HG03558 (cell line): ENCODE data around the gene TAPBP.

Source experiments
- ATAC-seq: cut with Tn5 transposase; IDR thresholded peaks from one replicate; pipeline ENCODE4 v1.9.1; 2021; ENCODE audit warnings: moderate number of reproducible peaks; ENCODE audit not compliant: unreplicated experiment; ENCODE audit errors: extremely low read depth

Gene TAPBP

GRCh38 chr6:33320315-33321181 is 6.7 kb upstream of the TAPBP start:
- ATAC-seq: no peak

GRCh38 chr6:33319939-33320314 is 6.0 kb upstream of the TAPBP start:
- no peak for ATAC-seq

GRCh38 chr6:33318426-33319073 is 4.7 kb upstream of the TAPBP start:
- no peak for ATAC-seq

DNA sequence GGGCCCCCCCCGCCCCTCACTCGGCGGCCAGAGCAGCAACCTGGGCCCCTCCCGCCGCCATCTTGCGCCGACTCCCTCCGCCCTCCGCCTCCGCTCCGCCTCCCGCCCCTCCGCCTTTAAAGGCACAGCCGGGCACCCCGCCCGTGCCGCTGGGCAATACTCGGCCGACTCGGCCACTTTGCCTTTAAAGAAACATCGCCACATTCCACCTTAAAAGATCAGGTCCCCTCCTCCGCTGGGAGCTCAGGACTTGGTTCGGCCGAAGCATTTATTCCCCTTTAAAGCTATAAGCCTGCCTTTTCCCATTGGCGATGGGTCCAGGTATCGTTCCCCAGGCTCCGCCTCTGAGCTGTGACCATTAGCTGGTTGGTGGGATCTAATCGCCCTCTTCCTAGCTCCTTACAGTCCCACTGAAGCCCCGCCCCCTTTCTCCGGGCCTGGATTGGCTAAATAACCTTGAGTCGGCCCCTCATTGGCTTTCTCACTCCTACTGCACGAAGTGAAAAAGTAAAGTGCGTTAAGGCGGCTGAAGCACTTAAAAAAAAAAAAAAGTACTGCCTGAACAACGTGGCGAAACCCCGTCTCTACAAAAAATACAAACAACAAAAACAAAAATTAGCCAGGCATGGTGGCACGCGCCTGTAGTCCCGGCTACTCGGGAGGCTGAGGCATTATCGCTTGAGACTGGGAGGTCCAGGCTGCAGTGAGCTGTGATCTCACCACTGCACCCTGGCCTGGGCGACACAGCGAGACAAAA is 4.0 kb upstream of the TAPBP start, which contains the start of gene ZBTB22:
TSS of gene ZBTB22 (minus strand) at position 76 of the 757 bp plus-strand sequence. CDS start 828 bp downstream, outside the sequence.
- ATAC-seq: no peak

DNA sequence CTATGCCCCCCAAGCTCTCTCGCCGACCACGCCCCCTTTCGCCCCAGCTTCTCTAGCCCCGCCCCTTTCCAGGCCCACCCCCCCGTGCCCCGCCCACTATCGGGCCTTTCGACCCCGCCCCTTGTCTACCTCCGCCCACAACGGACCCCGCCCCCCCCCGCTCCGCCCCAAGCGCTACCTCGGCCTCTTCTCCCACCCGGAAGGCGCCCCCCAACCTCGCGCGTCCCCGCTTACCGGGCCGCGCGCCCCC is 3.5 kb upstream of the TAPBP start:
- no peak for ATAC-seq

DNA sequence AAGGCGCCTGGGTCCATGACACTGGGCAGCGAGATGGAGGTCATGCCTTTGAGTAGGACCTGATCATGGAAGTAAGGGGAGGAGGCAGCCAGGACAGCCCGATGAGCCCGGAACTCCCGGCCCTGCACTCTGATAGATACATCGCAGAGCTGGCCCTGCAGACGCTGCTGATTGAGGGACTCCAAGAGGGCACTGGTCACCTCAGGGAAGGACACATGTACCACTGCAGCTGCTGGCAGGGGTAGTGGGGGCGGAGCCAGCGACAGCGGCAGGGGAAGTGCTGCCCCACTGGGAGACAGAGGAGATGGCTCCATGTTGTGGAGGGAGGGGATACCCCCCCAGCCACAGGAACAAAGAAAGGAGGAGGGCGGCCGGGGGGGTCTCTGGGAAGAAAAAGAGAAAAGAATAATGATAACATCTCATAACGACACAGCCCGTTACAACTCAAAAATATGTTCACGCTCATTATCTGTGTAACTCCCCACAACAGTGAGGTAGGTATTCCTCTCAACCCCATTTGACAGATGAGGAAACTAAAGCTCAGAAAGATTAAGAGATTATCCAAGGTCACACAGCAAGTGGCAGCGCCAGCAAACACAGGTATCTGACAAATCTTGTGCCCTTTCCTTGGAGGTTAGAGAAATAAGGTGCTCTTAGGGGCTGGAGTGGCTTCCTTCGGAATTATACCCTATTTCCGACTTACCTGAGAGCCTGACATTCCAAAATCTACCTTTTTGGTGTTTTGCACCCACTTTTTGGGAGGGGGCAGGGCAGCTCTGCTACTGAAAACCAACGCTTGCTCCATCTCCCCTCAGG is 2.9 kb upstream of the TAPBP start:
- no peak for ATAC-seq

DNA sequence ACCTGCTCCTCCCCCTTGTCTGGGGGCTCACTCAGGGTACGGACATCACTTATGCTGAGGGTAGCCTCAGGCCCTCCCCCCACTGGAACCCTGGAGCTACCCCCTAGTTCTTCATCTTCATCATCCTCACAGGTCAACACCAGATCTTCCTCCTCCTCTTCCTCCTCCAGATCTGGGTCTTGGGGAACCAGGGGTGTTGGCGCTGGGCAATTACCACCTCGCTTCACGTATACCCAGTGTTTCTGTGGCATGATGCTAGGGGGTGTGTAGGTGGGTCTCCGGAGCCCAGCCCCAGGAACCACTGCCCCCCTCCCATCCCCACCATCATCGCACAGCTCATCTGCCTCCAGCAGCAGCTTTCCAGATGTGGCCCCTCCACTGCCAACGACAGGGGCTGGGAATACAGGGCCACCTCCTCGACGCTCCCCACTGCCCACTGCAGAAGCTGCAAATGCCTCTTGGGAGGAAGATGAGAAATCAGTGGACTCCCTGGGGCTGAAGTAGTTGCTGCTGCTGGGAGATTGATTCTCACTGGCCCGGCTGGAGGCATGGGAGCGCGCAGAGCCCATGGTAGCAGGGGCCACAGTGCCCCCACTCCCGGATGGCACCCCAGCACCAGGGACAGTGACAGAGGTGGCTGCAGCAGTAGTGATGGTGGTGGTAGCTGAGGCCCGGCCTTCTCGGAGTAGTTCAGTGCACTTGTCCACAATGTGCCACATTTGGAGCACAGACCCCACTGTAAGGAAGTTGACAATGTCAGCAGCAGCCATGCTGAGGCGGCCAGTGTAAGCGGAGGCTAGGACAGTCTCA is 2.1 kb upstream of the TAPBP start:
- ATAC-seq: no peak

DNA sequence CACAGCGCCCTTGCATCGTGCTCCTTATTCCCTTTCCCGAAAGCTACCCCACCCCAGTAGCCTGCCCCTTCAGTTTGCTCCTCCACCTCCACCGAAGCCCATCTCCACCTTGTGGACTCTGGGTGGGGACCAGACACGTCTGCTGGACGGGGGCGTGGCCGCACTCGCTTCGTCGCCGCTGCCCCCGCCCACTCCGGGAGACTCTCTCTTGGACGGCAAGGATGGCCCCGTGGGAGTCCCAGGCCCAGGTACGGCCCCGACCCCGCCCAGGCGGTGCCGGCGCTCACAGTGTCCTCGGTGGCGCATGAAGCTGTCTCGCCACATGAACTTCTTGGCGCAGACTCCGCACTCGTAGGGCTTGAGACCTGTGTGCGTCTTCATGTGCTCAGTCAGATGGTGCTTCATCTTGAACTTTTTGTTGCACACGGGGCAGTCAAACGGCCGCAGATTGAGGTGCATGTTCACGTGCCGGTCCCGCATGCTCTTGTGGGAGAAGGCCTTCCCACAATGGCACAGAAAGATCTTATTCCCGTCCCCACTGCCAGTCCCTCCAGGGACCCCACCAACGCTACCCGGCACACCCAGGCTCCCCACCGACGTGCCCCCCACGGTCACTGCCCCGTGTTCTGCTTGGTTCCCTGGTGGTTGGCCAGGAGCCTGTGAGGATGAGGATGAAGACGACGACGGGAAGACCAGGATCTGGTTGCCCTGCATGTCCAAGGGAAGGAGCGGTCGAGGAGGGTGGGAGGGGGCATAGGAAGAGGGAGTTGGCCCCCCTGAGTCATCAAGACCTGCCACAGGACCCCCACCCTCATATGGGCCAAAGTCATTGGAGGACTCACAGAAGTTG is 1.3 kb upstream of the TAPBP start:
- no peak for ATAC-seq

GRCh38 chr6:33314515-33314942 is 651 bp upstream of the TAPBP start:
- ATAC-seq: no peak

DNA sequence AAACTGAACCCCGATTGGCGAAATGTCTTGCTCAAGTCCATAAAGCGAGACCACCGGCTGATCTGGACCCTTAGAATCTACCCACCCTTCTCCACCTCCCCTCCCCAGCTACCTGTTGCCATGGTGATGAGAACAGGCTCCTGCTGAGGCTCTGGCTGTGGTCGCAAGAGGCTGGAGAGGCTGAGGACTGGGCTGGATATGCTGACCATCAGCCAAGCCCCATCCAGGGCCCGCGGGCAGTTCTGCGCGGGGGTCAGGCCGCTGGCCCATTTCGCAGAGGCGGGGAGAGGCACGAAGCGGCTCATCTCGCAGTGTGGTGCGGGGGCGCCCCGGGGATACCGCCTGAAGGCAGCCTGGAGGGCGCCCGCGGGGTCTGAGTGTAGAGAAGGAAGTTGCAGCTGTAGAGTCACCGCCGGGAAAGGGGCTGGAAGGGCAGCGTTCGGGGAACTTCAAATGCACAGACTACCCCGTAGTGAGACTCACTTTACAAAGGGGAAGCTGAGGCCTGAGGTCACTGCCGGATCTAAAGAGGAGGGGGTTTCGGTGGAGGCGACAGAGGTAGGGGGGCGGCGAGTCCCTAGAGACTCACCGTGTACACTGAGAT is 671 bp downstream of the TAPBP start:
- no peak for ATAC-seq

- ATAC-seq: no peak
Observed at GRCh38 chr6:33312361-33313104, 1.3 kb downstream of the TAPBP start.

- ATAC-seq: no peak
Observed at GRCh38 chr6:33306356-33306755, 7.5 kb downstream of the TAPBP start.

DNA sequence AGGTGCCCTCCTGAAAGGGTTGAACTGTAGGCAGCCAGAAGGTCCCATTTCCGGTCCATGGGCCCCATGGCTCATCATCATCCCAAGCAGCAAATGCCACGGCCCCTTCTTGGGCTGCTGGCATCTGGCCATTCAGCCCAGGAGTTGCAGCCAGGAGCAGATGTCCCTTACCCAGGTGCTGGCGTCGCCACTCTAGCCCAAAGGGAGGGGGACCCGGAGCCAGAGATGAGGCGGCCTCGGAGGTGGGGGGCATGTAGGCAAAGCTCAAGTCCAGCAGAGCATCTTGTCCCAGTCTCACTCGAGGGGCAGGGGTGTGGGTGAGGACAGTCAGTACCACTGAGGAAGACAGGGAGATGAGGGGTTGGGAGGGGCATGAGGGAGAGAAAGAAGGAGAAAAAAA is 8.8 kb downstream of the TAPBP start:
- no peak for ATAC-seq

GRCh38 chr6:33304216-33304615 is 9.7 kb downstream of the TAPBP start:
- ATAC-seq: no peak

- no peak for ATAC-seq
Observed at GRCh38 chr6:33301877-33302276, 12.0 kb downstream of the TAPBP start.

GRCh38 chr6:33299237-33299944 is 14.5 kb downstream of the TAPBP start:
- ATAC-seq: peak; percentile 61

- no peak for ATAC-seq
Observed at GRCh38 chr6:33298773-33299236, 15.1 kb downstream of the TAPBP start, which contains the start of gene RGL2. TSS of gene RGL2 (minus strand) at chr6:33298942. CDS start at chr6:33298610, 332 bp downstream.
